Stimulated activated CD4-positive, alpha-beta T cell treated with anti-CD3 and anti-CD28 coated beads, Interleukin-15, amount 100 ng/mL, for 48 hours (primary cell): Measurements from ENCODE around the gene MAP2K5.

Experiments
- DNase-seq, 2 donors: peaks; one replicate each; pipeline ENCODE4 v3.0.0-alpha.2; 2020; ENCODE audit warnings: low read depth in 2 of 2

The MAP2K5 gene

GRCh38 chr15:67824976-67825880, 282.7 kb downstream of the MAP2K5 start, which contains the start of gene SKOR1:
Gene SKOR1, plus strand, starts transcription at chr15:67825509. Its CDS starts 94 bp downstream, at chr15:67825603.
- DNase-seq = no peak

GRCh38 chr15:67825881-67826716, 283.6 kb downstream of the MAP2K5 start:
- no peak for DNase-seq

DNA sequence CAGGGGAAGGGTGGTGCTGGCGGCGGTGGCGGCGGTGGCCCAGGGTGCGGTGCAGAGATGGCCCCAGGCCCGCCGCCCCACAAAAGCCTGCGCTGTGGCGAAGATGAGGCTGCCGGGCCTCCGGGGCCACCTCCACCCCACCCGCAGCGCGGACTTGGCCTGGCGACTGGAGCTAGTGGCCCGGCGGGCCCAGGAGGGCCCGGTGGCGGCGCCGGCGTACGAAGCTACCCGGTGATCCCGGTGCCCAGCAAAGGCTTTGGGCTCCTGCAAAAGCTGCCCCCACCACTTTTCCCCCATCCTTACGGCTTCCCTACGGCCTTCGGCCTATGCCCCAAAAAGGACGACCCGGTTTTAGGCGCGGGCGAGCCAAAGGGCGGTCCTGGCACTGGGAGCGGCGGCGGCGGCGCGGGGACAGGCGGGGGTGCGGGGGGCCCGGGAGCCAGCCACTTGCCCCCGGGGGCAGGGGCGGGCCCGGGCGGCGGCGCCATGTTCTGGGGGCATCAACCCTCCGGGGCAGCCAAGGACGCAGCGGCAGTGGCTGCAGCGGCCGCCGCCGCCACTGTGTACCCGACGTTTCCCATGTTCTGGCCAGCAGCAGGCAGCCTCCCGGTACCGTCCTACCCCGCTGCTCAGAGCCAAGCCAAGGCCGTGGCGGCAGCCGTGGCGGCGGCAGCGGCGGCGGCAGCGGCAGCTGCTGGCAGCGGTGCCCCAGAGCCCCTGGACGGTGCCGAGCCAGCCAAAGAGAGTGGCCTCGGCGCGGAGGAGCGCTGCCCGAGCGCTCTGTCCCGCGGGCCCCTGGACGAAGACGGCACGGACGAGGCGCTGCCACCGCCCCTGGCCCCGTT, 284.4 kb downstream of the MAP2K5 start:
- no peak for DNase-seq

DNA sequence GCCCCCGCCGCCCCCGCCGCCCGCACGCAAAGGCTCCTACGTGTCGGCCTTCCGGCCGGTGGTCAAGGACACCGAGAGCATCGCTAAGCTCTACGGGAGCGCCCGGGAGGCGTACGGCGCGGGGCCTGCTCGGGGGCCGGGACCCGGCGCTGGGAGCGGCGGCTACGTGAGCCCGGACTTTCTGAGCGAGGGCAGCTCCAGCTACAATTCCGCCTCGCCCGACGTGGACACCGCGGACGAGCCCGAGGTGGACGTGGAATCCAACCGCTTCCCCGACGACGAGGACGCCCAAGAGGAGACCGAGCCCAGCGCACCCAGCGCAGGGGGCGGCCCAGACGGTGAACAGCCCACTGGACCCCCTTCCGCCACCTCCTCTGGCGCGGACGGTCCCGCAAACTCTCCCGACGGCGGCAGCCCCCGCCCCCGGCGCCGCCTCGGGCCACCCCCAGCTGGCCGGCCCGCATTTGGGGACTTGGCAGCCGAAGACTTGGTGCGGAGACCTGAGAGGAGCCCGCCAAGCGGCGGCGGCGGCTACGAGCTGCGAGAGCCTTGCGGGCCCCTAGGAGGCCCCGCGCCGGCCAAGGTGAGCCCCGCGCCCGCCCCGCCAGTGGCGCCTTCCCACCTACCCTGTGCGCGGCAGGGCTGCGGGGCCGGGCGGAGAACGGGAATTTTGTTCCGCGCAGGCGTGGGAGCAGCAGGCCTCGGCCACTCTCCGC, 285.2 kb downstream of the MAP2K5 start:
- no peak for DNase-seq

- DNase-seq = no peak
These were observed 285.9 kb downstream of the MAP2K5 start for GRCh38 chr15:67828278-67828968.

- DNase-seq = no peak
These were observed 286.6 kb downstream of the MAP2K5 start for GRCh38 chr15:67828969-67829646.

DNA sequence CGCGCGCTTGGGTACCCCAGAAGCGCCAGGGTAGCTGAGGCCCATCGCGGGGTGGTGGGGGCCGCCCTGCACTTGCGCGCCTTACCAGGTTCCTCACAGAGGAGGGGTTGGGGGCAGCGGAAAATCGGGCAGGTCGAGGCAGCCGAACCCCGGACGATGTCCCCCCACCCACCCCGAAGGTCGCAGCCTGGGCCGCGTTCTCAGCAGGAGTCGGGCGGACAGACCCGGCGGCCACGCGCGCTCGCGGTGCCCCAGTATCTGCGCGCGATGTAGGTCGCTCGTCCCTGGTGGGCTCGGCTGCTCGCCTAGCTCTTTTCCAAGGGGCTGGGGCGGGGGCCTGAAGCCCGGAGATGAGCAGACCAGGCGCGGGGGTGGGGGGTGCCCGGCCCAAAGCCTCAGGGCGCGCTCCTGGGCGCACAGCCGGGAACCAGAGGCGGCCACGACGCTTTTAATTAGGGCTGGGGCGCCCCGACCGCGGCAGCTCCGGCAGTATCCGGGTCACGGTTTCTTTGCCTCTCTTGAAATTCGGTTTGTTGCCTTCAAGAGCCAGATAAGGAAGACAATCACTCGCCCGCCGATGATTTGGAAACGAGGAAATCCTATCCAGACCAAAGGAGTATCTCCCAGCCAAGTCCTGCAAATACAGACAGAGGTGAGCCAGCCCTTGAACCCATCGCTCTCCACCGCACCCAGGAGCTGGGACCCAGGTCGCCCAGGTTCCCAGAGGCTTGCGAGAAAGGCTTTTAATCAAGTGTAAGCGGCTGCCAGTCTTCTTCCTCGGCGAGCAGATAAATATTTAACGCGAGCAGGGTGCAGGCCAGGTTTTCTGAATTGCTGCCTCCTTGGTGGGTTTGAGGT, 287.4 kb downstream of the MAP2K5 start:
- no peak for DNase-seq

DNA sequence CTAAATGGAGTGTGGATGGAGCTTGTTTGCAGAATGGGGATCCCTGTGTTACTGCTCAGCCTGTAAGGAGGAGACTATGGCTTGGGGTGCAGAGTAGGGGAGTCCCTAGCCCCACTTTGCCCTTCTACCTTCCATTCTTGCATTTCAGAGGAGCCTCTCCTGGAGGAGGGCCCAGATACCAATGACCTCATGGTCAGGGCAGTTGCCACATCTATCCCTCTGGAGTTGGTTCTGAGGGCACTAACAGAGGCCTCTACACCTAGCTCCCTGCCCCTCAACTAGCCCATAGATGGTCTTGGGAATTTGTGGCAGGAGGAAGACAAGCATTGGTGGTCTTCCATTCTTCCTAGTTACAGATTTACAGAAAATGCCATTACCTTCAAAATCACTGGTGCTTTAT, 288.9 kb downstream of the MAP2K5 start:
- no peak for DNase-seq

GRCh38 chr15:67832031-67832551, 289.6 kb downstream of the MAP2K5 start:
- no peak for DNase-seq

- no peak for DNase-seq
These were observed 290.6 kb downstream of the MAP2K5 start for GRCh38 chr15:67832897-67833709.

GRCh38 chr15:67833710-67834511, 291.4 kb downstream of the MAP2K5 start:
- no peak for DNase-seq

DNA sequence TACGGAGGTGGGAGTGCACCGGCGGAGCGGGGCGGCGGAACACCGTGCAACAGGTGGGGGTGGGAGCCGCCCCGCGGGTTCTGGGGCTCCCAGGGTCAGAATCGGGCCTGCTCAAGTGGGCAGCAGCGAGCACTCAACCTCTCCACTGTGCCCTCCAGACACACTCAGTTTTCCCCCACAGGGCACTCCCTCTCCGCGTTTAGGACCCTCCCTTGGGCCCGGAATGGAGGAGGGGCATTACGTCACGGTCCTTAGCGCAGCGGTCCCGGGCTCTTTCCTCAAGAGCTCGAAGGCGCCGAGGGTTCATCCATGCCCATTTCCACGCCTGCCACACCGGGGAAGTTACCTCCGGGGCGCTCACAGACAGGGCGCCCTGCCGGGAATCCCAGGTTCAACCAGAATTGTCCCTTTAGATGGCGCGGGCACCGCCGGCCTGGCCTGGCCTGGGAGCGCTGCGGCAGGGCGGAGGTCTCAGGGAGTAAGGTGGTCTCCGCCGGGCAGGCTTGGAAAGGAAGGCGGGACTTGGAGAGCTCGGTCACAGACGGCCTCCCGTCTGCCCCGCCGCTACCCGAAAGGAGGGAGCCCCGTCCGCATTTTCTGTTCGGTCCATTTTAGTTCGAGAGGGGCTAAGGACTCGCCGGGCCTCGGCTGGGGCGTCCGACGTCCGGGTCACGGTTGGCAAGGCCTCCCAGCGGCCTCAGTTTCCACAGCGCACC, 292.2 kb downstream of the MAP2K5 start:
- DNase-seq = no peak

DNA sequence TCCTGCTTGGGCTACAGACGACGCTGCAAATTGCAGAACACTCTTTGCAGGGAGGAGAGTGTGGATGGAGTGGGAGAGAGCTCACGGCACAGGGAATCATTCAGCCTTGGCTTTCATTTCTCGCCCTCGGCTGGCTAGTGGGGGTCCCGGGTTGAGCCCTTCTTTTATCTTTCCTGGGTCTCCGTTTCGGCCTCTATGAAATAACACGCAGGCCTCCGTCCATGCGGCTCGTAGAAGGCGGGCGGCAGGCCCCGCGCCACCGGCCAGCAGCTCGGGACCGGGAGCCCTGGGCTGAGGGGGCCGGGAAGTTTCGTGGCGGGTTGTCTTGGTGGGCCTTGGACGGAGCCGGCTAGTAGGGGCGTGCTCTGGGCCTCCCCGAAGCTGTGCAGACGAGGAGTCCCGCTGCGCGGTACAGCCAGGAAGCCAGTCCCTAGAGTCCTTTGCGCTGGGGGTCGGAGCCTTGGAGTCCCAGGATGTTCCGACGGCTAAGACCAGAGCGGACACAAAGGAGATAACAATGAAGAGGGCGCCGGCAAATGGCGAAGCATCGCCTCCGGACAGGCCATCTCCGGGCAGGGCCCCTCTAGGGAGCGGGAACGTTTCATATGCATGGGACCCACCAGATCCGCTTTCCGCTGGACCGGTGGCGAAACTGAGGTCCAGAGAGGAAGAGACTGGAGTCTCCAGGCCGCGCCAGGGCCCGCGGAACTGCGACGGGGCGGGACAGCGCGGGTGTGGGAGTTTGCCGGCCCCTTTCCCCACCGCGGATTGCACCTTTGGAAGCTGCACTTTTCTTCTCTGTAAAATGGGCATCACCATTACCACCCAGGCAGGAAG, 293.0 kb downstream of the MAP2K5 start:
- DNase-seq = no peak

DNA sequence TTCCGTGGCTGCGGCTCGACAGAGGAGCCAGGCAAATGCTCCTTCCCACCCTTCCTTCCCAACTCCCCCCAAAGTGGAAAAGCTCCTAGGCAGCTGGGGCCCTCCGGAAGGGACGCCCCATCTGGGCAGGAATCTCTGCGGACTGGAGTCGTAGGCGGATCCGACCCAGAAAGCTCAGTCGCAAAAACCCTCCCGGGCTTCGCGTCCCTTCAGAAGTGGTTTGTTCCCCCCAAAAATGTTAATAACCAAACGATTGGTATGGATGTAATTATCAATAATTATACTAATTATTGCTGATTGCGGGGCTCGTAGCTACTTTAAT, 293.6 kb downstream of the MAP2K5 start:
- DNase-seq = no peak

GRCh38 chr15:67836477-67836876, 294.0 kb downstream of the MAP2K5 start:
- DNase-seq = no peak

GRCh38 chr15:67836955-67837354, 294.5 kb downstream of the MAP2K5 start:
- no peak for DNase-seq
